Endometrium (tissue), 2 donors: ENCODE measurements around the gene TUT4.

Source experiments
- FAIRE-seq: peaks from 2 replicates; lab custom pipeline; 2012; peaks lifted over from hg19 to GRCh38; lab: Jason Lieb, UNC
- donor health status: control.
- donor health status: control.

Gene TUT4

DNA sequence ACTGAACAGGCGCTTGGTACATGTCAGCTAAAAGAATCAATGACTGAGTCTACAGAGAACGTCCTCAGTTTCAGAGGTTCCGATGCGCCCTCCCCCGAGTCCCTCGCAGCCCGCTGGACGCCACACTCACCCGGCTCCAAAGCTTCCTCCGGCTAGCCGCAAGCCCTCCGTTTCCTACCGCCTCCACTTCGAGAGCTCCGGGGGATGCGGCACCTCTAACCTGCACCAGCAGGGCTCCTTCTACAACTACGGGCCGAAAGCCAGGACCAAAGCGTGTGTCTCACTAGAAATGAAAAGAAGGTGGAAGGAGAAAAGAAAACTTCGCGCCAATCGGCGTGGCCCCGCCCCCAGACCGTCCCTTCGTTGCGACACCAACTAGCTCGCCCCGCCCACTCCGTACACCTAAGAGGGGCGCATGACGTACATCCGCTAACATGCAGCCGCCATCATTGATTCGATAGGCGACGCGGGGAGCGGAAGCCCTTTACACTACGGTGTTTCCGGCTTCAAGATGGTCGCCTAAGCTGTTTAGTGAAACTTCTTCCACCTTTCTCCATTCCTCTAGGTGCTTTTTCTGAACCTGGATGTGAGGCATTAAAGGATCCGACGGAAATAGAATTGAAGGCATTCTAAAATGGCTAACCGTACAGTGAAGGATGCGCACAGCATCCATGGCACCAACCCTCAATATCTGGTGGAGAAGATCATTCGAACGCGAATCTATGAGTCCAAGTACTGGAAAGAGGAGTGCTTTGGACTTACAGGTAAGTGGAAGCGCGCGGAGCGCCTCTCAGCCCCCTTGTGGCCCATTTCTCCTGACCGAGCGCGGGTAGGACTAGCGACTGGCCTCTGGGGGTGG lies 148.5 kb downstream of the TUT4 start, which contains the start of the genes ORC1 and PRPF38A:
Gene ORC1 (minus strand): TSS at position 308 of the 859 bp plus-strand sequence. CDS start 2,200 bp downstream, outside the sequence.
Gene PRPF38A (plus strand): TSS at position 487 of the 859 bp plus-strand sequence. CDS start 148 bp downstream, at position 635.
- FAIRE-seq, result peak; percentile 98

DNA sequence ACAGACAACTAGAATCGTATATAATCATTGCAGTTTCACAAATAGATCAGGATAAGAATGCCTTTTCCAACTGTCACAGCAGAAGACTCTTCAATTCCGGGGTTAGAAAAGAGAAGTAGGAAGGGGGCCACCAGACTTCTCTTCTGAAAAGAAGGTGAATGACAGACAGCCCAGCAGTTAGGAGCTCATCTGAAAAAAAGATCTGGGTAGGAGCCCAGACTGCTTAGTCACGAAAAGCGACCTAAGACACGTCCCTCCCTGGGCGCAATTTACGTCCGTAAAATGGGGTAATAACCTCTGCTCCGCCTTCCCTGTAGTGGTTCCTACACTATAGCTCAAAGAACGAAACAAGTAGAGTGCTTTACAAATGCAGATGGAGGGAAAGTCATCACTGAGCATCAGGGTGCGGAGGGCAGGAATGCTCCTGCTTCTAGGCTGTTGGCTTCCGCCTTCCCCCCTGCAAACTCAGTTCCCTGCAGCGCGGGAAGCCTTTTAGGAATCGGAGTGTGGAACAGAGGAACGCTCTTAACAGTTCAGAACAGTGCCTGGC lies 149.3 kb downstream of the TUT4 start:
- no peak for FAIRE-seq

DNA sequence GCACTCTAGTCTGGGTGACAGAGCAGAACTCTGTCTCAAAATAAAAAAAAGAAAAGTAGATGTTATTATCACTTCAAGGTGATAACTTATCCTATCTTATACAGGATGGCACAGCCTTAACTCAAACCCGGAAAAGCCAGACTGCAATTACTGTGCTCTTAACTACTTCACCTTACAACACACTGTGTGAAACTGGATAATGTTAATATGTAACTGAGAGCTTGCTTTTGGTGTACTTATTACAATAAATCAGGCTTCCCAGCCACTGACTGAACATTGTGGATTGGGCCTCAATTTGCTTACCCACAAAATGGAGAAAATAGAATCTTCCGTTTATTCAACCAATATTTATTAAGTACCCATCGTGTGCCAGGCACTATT lies 150.0 kb downstream of the TUT4 start:
- no peak for FAIRE-seq

DNA sequence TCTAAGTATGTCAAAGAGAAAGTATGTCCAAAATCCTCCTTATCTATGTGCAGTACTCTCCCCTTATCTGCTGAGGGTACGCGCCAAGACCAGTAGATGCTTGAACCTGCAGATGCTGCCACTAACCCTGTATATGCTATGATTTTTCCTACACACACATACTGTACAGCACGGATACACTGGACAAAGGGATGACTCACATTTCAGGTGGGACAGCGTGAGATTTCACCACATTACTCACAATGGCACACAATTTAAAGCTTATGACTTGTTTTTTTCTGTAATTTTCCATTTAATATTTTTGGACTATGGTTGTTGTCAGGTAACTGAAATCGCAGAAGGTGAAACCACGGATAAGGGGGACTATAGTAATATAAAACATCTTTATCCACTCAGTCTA lies 152.8 kb downstream of the TUT4 start:
- no peak for FAIRE-seq

DNA sequence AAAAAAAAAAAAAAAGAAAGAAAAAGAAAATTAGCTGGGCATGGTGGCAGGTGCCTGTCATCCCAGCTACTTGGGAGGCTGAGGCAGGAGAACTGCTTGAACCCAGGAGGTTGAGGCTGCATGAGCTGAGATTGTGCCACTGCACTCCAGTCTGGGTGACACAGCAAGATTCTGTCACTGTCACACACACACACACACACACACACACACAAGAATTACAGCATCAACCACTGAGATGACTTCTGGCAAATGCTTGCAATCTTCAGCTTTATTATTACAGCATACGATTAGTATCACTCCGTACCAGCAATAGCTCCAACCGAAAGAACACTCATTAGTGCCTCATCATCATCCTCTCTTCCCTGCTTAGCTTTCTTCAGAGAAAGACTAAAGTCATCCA lies 153.3 kb downstream of the TUT4 start:
- no peak for FAIRE-seq

DNA sequence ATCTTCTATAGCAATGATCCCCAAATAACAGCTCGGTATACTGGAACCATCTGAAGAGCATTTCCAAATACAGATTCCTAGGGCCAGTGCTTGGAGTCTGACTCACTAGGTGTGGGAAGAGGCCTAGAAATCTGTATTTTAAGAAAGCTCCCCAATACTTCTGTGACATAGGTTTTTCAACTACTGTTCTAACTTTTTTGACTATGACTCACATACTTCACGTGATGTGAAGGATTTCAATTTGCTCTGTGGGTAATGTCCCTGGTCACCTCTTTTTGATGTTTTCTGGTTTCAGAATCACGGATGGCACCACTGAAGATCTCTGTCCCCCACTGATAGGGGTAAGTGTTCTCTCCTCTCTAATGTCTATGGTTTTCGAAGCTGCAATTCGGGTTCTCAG lies 159.7 kb downstream of the TUT4 start:
- no peak for FAIRE-seq

DNA sequence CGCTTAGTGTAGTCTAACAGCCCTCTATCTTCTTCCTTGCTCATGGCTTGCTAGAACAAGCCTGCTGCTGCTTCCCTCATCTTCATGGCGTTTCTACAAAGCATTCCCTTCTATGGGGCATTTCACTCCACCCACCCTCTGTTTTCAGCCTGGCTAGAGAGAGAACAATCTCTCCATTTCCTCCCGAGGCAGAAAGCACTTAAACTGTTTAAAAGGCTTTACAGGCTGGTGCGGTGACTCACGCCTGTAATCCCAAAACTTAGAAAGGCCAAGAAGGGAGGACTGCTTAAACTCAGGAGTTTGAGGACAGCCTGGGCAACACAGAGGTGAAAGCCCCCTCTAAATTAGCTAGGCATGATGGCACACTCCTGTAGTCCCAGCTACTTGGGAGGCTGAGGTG lies 166.4 kb downstream of the TUT4 start:
- no peak for FAIRE-seq

DNA sequence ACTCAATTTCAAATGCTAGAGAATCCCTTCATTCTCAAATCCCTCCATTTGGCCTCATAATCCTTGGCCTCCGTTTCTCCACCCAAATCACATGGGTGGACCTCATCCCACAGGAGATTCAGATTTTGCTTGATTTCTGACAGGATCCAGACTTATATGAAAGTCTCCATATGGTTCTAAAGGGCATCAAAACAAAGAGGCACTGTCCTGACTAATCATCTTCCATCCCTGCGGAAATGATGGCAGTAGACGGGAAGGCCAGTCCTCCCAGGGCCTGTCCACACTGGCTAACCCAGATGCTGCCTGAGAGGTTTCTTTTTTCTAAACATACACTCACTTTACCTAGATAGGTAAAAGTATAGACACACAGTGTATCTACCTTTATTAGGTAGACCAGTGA lies 167.5 kb downstream of the TUT4 start:
- no peak for FAIRE-seq
